HG03457 (cell line): Measurements from ENCODE around the gene LTC4S.

Experiments used
- ATAC-seq: cut with Tn5 transposase; IDR thresholded peaks from one replicate; pipeline ENCODE4 v1.9.1; 2021; ENCODE audit warnings: moderate number of reproducible peaks; ENCODE audit not compliant: unreplicated experiment

LTC4S gene

DNA sequence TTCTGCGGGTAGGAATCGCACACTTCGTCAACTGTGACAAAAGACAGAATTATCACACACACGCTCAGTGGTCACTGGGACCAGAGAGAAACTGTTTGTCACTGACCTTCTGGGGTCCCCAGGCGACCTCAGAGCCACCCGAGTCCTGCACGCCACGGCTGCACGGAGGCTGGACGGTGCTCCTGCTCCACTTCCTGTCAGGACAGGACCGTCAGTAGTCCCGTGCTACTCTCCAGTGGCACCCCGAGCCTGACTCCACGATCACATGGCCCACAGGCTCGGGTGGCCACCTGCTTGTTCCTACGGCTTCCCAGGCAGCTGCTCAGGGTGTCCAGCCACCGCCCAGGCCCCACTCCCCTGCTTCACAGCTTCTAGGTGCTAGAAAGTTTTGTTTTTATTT is 47.0 kb downstream of the LTC4S start:
- no peak for ATAC-seq

DNA sequence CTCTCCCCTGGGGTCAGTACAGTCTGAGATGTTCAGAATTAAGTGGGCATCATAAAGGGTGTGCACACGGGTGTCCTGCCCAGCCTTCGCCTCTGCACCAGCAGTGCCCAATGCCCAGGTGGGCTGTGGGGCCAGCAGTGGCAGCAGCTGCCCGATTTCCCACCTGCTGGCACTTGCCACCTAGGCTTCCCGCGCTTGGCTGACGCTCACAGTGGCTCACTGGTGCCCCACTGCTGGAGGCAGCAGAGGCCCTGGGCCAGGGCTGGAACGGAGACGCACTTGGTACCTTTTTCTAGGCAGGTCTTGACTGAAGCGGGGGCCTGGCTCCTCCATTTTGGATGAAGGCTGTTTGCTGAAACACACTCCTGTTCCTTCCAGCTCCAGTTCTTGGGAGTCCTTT is 47.8 kb downstream of the LTC4S start:
- no peak for ATAC-seq
